T-helper 17 cell (primary cell): ENCODE results near the gene NR2C2AP. TPM values are rescaled to one million over a fixed set of nuclear protein-coding genes. Genes with fewer than 3 reads are reported as not detected.
"Not testable (repeated sequence)": the region's sequence is repeated elsewhere in the genome, so short reads cannot be mapped to it uniquely, and the experiment has no call there.

ENCODE experiments used
- ATAC-seq: fragments of 150-1000 bp; cut with Tn5 transposase; 2 replicates; pipeline ENCODE4 v1.10.0; 2021; ENCODE audit warnings: mild to moderate bottlenecking, moderate library complexity
- DNase-seq, 3 donors: peaks; one replicate each; pipeline versions ENCODE4 v3.0.0 to v3.0.0-alpha.2; 2020 to 2021
- H3K9me3 ChIP-seq: one replicate; pipeline ENCODE4 v1.7.0; 2013; ENCODE audit warnings: low read length, mild to moderate bottlenecking; ENCODE audit not compliant: control insufficient read depth, poor library complexity, severe bottlenecking
- H3K27ac Mint-ChIP-seq: one replicate; pipeline ENCODE4 v1.8.0; 2022; ENCODE audit warnings: mild to moderate bottlenecking, moderate library complexity, mixed read lengths
- H3K27me3 Mint-ChIP-seq: one replicate; pipeline ENCODE4 v1.8.0; 2022; ENCODE audit warnings: mixed read lengths
- H3K36me3 Mint-ChIP-seq: one replicate; pipeline ENCODE4 v1.8.0; 2022; ENCODE audit warnings: low read depth, mixed read lengths
- H3K4me1 Mint-ChIP-seq: one replicate; pipeline ENCODE4 v1.8.0; 2022; ENCODE audit warnings: mild to moderate bottlenecking, mixed read lengths
- H3K4me3 Mint-ChIP-seq: one replicate; pipeline ENCODE4 v1.8.0; 2022; ENCODE audit warnings: mild to moderate bottlenecking, moderate library complexity, mixed read lengths
- total RNA-seq, 4 donors: library from RNA in 2 of 4; stranded (reverse) in 2 of 4; gene quantifications; one replicate each; pipeline ENCODE4 v1.2.3 and lab custom pipeline; 2022 to 2026

NR2C2AP gene
- total RNA-seq, 2 donors from 2014 or later: 15.0 to 17.3 TPM

DNA sequence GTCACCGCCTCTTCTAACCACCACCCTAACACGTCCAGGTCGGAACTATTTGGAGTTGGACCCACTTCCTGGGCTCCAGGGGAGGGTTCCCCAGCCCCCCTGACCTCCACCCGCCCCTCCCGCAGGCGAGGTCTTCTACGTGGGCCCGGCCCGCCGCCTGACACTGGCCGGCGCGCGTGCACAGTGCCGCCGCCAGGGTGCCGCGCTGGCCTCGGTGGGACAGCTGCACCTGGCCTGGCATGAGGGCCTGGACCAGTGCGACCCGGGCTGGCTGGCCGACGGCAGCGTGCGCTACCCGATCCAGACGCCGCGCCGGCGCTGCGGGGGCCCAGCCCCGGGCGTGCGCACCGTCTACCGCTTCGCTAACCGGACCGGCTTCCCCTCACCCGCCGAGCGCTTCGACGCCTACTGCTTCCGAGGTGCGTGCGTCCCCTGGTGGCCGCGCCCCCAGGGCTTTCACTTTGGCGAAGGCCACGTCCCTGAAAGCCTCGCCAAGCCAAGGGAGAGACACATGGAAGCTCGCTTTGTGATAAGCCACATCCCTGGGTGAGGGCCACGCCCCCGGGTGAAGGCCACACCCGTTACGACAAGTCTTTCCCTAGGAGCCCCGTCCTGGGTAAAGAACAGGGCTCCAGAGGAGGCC lies 21.8 kb upstream of the NR2C2AP start:
- Mint-ChIP-seq H3K36me3 (no peaks in the 10 kb centered on the region), H3K4me1 (peaks cover 4% of the 10 kb centered on the region), H3K27ac (no peak overlapping the region), H3K27me3 (peaks cover 10% of the 10 kb centered on the region), H3K4me3 (peak overlapping the region; percentile 86)
- DNase-seq (peak; percentile 61 to 69 (median 65)), ATAC-seq (peak; percentile 97)
- H3K9me3 ChIP-seq: no peaks in the 10 kb centered on the region

DNA sequence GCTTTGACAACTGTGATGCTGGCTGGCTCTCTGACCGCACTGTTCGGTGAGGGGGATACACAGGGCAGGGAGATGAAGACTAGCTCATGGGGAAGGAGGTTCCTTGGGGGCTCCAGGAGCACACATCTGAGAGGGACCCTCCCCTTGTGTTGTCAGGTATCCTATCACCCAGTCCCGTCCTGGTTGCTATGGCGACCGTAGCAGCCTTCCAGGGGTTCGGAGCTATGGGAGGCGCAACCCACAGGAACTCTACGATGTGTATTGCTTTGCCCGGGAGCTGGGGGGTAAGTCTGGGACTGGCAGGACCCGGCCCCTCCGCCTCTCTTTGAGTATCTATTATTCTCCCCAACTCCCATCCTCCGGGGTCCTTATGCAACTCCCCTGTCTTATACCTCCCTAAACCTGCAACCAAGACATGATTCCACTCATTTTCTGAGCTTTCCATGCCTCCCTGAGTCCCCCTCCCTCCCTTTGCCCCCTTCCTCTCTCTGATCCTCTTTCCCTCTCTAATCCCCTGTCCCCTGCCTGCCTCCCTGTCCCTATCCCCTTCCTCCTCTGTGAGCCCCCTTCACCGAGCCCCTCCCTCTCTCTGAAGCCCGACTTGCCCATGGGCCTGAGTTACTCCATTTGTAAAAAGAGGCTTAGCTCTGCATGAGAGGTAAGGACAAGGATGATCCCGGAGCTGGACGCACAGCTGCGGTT lies 21.1 kb upstream of the NR2C2AP start:
- ATAC-seq (no peak), DNase-seq (no peak)
- Mint-ChIP-seq H3K27ac (no peak overlapping the region), H3K36me3 (no peaks in the 10 kb centered on the region), H3K4me1 (peaks cover 4% of the 10 kb centered on the region), H3K27me3 (peaks cover 10% of the 10 kb centered on the region), H3K4me3 (peak overlapping the region; percentile 15)
- no peaks in the 10 kb centered on the region for H3K9me3 ChIP-seq

- H3K27ac Mint-ChIP-seq: no peak overlapping the region
- no peaks in the 10 kb centered on the region for H3K9me3 ChIP-seq
- peaks cover 4% of the 10 kb centered on the region for H3K4me1 Mint-ChIP-seq
- no peaks in the 10 kb centered on the region for H3K36me3 Mint-ChIP-seq
- H3K4me3 Mint-ChIP-seq: no peak overlapping the region
- no peak for ATAC-seq
- H3K27me3 Mint-ChIP-seq: peaks cover 11% of the 10 kb centered on the region
- no peak for DNase-seq
Observed at GRCh38 chr19:19223636-19224035, 20.4 kb upstream of the NR2C2AP start.

GRCh38 chr19:19223060-19223459 lies 19.8 kb upstream of the NR2C2AP start:
- Mint-ChIP-seq H3K27me3 (peaks cover 5% of the 10 kb centered on the region), H3K36me3 (no peaks in the 10 kb centered on the region), H3K4me3 (no peak overlapping the region), H3K27ac (no peak overlapping the region), H3K4me1 (peaks cover 4% of the 10 kb centered on the region)
- no peaks in the 10 kb centered on the region for H3K9me3 ChIP-seq
- no peak for ATAC-seq
- DNase-seq: no peak

DNA sequence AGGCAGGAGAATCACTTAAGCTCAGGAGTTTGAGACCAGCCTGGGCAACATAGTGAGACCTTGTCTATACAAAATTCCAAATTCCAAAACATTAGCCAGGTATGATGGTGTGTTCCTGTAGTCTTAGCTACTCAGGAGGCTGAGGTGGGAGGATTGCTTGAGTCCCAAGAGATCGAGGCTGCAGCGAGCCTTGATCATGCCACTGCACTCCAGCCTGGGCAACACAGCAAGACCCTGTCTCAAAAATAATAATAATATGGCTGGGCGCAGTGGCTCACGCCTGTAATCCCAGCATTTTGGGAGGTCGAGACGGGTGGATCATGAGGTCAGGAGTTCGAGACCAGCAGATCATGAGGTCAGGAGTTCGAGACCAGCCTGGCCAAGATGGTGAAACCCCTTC lies 17.8 kb upstream of the NR2C2AP start:
- not testable (repeated sequence) for DNase-seq, H3K9me3 ChIP-seq, ATAC-seq, H3K4me3 Mint-ChIP-seq, H3K4me1 Mint-ChIP-seq, H3K27ac Mint-ChIP-seq, H3K36me3 Mint-ChIP-seq
- peaks cover 13% of the 10 kb centered on the region for H3K27me3 Mint-ChIP-seq

DNA sequence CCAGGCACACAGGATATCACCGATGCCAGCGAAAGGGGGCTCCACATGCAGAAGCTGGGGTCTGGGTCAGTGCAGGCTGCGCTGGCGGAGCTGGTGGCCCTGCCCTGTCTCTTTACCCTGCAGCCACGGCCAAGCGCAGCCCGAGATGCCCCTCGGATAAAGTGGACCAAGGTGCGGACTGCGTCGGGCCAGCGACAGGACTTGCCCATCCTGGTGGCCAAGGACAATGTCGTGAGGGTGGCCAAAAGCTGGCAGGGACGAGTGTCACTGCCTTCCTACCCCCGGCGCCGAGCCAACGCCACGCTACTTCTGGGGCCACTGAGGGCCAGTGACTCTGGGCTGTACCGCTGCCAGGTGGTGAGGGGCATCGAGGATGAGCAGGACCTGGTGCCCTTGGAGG lies 15.7 kb upstream of the NR2C2AP start:
- H3K27me3 Mint-ChIP-seq: peaks cover 34% of the 10 kb centered on the region
- ATAC-seq: no peak
- no peaks in the 10 kb centered on the region for H3K9me3 ChIP-seq
- H3K4me3 Mint-ChIP-seq: no peak overlapping the region
- no peaks in the 10 kb centered on the region for H3K4me1 Mint-ChIP-seq
- no peak for DNase-seq
- H3K36me3 Mint-ChIP-seq: peaks cover 2% of the 10 kb centered on the region
- H3K27ac Mint-ChIP-seq: no peak overlapping the region

- peaks cover 8% of the 10 kb centered on the region for H3K36me3 Mint-ChIP-seq
- no peak for DNase-seq
- no peaks in the 10 kb centered on the region for H3K9me3 ChIP-seq
- H3K4me3 Mint-ChIP-seq: no peak overlapping the region
- no peak overlapping the region for H3K27ac Mint-ChIP-seq
- ATAC-seq: no peak
- peaks cover 48% of the 10 kb centered on the region for H3K27me3 Mint-ChIP-seq
- peaks cover 3% of the 10 kb centered on the region for H3K4me1 Mint-ChIP-seq
Observed at GRCh38 chr19:19217099-19217498, 13.9 kb upstream of the NR2C2AP start.

GRCh38 chr19:19215792-19216191 lies 12.6 kb upstream of the NR2C2AP start:
- H3K27me3 Mint-ChIP-seq: peaks cover 54% of the 10 kb centered on the region
- ATAC-seq (no peak), DNase-seq (no peak)
- H3K4me3 Mint-ChIP-seq: no peak overlapping the region
- H3K4me1 Mint-ChIP-seq: peaks cover 3% of the 10 kb centered on the region
- no peaks in the 10 kb centered on the region for H3K9me3 ChIP-seq
- H3K36me3 Mint-ChIP-seq: peaks cover 8% of the 10 kb centered on the region
- H3K27ac Mint-ChIP-seq: no peak overlapping the region

DNA sequence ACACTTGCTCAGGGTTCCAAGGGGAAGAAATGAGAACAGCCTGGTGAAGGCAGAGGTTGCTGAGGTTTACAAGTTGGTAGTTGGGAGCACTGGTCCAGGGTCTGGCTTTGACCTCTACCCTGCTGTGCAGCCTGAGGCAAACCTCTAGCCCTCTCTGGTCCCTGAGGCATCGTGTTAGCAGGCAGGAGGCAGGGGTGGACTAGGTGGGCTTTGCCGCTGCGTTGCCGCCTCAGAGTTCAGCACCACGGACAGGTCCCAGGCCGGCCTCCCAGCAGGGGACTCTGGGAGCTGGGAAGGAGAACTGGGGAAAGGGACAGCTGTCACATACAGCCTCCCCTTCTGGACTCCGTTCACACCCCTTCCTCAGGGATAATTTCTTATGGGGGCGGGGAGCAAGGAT lies 11.7 kb upstream of the NR2C2AP start:
- ATAC-seq (no peak), DNase-seq (peak in 1 of 3 donors; percentile 29)
- H3K9me3 ChIP-seq: no peaks in the 10 kb centered on the region
- H3K4me1 Mint-ChIP-seq: peaks cover 3% of the 10 kb centered on the region
- peaks cover 60% of the 10 kb centered on the region for H3K27me3 Mint-ChIP-seq
- H3K27ac Mint-ChIP-seq: no peak overlapping the region
- peaks cover 8% of the 10 kb centered on the region for H3K36me3 Mint-ChIP-seq
- H3K4me3 Mint-ChIP-seq: no peak overlapping the region

DNA sequence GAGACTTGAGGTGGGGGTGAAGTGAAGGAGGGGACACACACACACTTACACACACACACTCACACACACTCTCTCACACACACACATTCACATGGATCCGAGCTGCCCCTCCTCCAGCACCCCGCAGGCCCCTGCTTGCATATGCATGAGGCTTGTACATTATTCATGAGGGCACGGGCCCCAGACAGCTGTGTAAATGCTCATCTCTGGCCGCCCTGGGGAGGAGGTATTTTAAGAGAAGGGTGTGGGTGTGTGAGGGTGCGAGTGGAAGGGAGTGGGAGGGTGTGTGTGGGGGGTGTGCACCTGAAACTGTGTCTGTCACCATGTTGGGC lies 10.9 kb upstream of the NR2C2AP start:
- Mint-ChIP-seq H3K4me3 (no peak overlapping the region), H3K4me1 (peaks cover 3% of the 10 kb centered on the region), H3K27ac (no peak overlapping the region), H3K36me3 (peaks cover 8% of the 10 kb centered on the region), H3K27me3 (peaks cover 60% of the 10 kb centered on the region)
- no peaks in the 10 kb centered on the region for H3K9me3 ChIP-seq
- no peak for DNase-seq
- no peak for ATAC-seq

DNA sequence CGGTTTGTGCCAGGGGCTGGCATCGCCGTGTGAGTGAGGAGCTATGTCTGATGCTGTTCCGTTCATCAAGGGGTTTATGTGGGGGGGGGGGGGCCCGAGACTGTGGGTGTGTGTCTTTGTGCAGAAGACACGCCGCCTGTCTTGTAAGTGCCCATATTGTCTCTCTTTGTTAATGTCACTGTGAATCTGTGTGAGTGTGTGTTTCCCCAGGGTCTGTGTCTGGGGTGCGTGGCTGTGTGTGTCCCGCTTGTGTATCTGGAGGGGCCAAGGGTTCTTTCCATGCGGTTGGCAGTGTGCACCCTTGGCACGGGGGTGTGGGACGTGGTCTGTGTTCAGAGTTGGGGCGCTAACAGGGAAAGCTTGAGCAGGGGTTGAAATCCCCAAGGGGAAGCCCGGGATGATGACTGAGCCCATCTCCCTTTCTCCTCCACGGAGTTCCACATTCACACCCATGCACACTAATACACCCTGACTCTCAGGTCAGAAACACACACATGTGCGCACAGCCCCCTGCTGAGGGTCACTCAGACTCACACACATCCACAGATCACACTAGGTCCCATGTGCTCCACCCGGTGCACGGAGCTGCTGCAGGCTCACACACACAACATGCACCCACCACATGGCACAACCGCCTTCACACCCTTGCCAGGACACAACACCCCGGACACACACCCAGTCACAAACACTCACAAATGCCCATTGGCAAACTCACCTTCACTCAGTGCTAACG lies 10.4 kb upstream of the NR2C2AP start:
- H3K9me3 ChIP-seq: no peaks in the 10 kb centered on the region
- H3K27ac Mint-ChIP-seq: no peak overlapping the region
- ATAC-seq (peak; percentile 20), DNase-seq (no peak)
- H3K4me3 Mint-ChIP-seq: no peak overlapping the region
- H3K36me3 Mint-ChIP-seq: peaks cover 8% of the 10 kb centered on the region
- H3K27me3 Mint-ChIP-seq: peaks cover 56% of the 10 kb centered on the region
- H3K4me1 Mint-ChIP-seq: peaks cover 3% of the 10 kb centered on the region

GRCh38 chr19:19212916-19213315 lies 9.7 kb upstream of the NR2C2AP start:
- Mint-ChIP-seq H3K4me1 (peaks cover 3% of the 10 kb centered on the region), H3K27me3 (peaks cover 56% of the 10 kb centered on the region), H3K27ac (no peak overlapping the region), H3K36me3 (peaks cover 8% of the 10 kb centered on the region), H3K4me3 (no peak overlapping the region)
- H3K9me3 ChIP-seq: no peaks in the 10 kb centered on the region
- DNase-seq (no peak), ATAC-seq (no peak)

DNA sequence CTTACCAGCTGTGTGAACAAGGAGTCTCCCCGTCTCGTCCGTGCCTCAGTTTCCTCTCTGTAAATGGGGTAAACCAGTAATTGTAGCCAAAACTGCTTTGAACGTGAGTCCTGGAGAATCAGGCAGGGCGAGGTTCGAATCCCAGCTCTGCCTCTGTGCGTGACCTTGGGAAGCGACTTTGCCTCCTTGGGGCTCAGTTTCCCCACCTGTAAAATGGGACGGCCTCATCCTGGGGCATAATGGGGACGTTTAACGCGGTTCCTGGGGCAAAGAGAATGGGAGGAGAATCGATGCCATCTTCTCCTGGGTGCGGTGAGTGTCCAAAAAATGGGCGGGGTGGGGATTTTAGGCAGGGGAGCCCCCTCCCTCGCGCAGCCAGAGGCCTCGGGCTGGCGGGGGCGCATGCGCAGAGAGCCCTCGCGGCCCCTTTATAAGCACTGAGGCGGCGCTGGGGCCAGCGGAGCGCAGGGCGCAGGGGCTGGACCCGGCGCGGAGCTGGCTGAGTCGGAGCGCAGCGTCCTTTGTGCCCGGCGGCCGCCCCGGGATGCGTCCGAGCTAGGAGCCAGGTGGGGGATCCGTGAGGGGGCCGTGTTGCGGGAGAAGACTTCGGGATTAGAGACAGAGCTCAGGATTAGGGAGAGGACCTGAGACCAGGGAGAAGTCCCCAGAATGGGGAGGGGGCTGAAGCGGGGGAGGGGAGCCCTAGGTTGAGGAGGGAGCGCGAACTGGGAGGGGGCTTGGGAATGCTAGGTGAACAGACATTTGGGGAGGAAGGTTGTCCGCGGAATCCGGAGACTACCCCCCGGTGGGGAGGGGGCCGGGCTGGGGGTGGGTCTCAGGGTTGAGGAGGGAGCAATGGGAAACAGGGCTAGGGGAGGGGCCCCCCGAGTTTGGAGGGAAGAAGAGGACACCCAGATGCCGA lies 8.5 kb upstream of the NR2C2AP start, which contains the start of gene NCAN:
Gene NCAN, plus strand, starts transcription at position 460 of the 922 bp plus-strand sequence. CDS start 4,996 bp downstream, outside the sequence.
- H3K4me1 Mint-ChIP-seq: peaks cover 13% of the 10 kb centered on the region
- H3K9me3 ChIP-seq: no peaks in the 10 kb centered on the region
- no peak within 1 kb of the TSS for H3K4me3 Mint-ChIP-seq
- H3K27ac Mint-ChIP-seq: no peak within 1 kb of the TSS
- DNase-seq (no peak), ATAC-seq (no peak)
- H3K36me3 Mint-ChIP-seq: peaks cover 8% of the 10 kb centered on the region
- peaks cover 53% of the 10 kb centered on the region for H3K27me3 Mint-ChIP-seq
